A549 (cell line): ENCODE results near the gene FAM89B. TPM values are rescaled to one million over a fixed set of nuclear protein-coding genes. Genes with fewer than 3 reads are reported as not detected.

Experiments
- ATAC-seq, 2 experiments: fragments of 200-7000 bp in 1 of 2; fragments of >200 bp in 1 of 2; cut with Nextera tagmentation in 1 of 2; cut with Tn5 transposase in 1 of 2; 3 replicates each; pipeline versions ENCODE4 v1.8.0 to v1.9.1; 2018 to 2020; ENCODE audit warnings: mild to moderate bottlenecking in 1 of 2, moderate library complexity in 1 of 2
- CTCF ChIA-PET: fragments of 300-600 bp; sonication (Branson Sonifier 250); formaldehyde crosslinking; extraction: SDS; loops from one replicate; lab custom pipeline; 2021; ENCODE audit warnings: antibody characterized with exemption, inconsistent platforms; lab: Yijun Ruan, JAX
- POLR2A ChIA-PET: fragments of 350-600 bp; formaldehyde crosslinking; extraction: SDS; loops from one replicate; lab custom pipeline; 2021; ENCODE audit warnings: antibody characterized with exemption, inconsistent platforms; lab: Yijun Ruan, JAX
- DNase-seq, 2 experiments: peaks; one replicate each; pipeline versions ENCODE4 v3.0.0 to v3.0.0-alpha.2; 2011 to 2016; ENCODE audit warnings: low read depth in 1 of 2, low spot score in 1 of 2
- FAIRE-seq: peaks from 2 replicates; lab custom pipeline; 2011; peaks lifted over from hg19 to GRCh38; lab: Jason Lieb, UNC
- H3K27ac ChIP-seq, 2 experiments: fragments of >200 bp; sonication (Bioruptor Twin); formaldehyde crosslinking; 3 replicates each; pipeline ENCODE4 v1.5.1; 2016 to 2017
- H3K4me1 ChIP-seq: fragments of >200 bp; sonication (Bioruptor Twin); formaldehyde crosslinking; 3 replicates; pipeline ENCODE4 v1.6.1; 2016
- H3K4me2 ChIP-seq: fragments of >200 bp; sonication (Bioruptor Twin); formaldehyde crosslinking; 3 replicates; pipeline ENCODE4 v1.6.1; 2016
- H3K4me3 ChIP-seq: fragments of >200 bp; sonication (Bioruptor Twin); formaldehyde crosslinking; 3 replicates; pipeline ENCODE4 v1.5.1; 2016
- H3K9me3 ChIP-seq: fragments of >200 bp; sonication (Bioruptor Twin); formaldehyde crosslinking; 3 replicates; pipeline ENCODE4 v1.6.1; 2016
- BHLHE40 ChIP-seq: IDR thresholded peaks from 2 replicates; pipeline ENCODE4 v1.6.1; 2012; ENCODE audit warnings: low read depth, low read length, inconsistent platforms
- CEBPB ChIP-seq, 2 experiments: fragments of >200 bp in 1 of 2; sonication (Bioruptor Twin) in 1 of 2; formaldehyde crosslinking in 1 of 2; IDR thresholded peaks; 2 replicates each; pipeline ENCODE4 v1.6.1; 2012 to 2016
- CTCF ChIP-seq: fragments of >200 bp; sonication (Bioruptor Twin); formaldehyde crosslinking; IDR thresholded peaks from 3 replicates; pipeline ENCODE4 v1.5.1; 2016
- EP300 ChIP-seq, 2 experiments: fragments of >200 bp; sonication (Bioruptor Twin); formaldehyde crosslinking; IDR thresholded peaks; 2 replicates in 1 of 2; 3 replicates in 1 of 2; pipeline ENCODE4 v1.6.1; 2016 to 2017
- FOSL2 ChIP-seq, 2 experiments: fragments of 450-650 bp in 1 of 2; fragments of >200 bp in 1 of 2; sonication (Bioruptor Twin) in 1 of 2; formaldehyde crosslinking; IDR thresholded peaks; 2 replicates each; pipeline versions ENCODE4 v1.5.0 to v1.6.1; 2016 to 2020; ENCODE audit warnings: mild to moderate bottlenecking in 1 of 2, moderate library complexity in 1 of 2
- HEYL ChIP-seq: fragments of 250-450 bp; sonication (Bioruptor Pico); IDR thresholded peaks from 2 replicates; pipeline ENCODE4 v1.8.0; 2021; ENCODE audit warnings: mild to moderate bottlenecking, moderate library complexity
- HOXB13 ChIP-seq: fragments of 250-450 bp; sonication (Bioruptor Pico); IDR thresholded peaks from 2 replicates; pipeline ENCODE4 v1.5.0; 2020; ENCODE audit warnings: low read depth, mild to moderate bottlenecking, moderate library complexity
- KDM1A ChIP-seq: fragments of 200-600 bp; sonication (generic); IDR thresholded peaks from 2 replicates; pipeline ENCODE4 v1.6.1; 2016; ENCODE audit warnings: low read depth, mild to moderate bottlenecking
- PHF8 ChIP-seq: fragments of 200-600 bp; sonication (generic); IDR thresholded peaks from 2 replicates; pipeline ENCODE4 v1.6.1; 2016; ENCODE audit warnings: low read depth, mild to moderate bottlenecking, antibody characterized with exemption, moderate library complexity, borderline replicate concordance
- POLR2AphosphoS2 ChIP-seq: conservative IDR thresholded peaks from 2 replicates; pipeline ENCODE4 v1.6.1; 2012; ENCODE audit warnings: low read length, improper control_type of control experiment, inconsistent platforms
- SREBF2 ChIP-seq: fragments of 450-650 bp; IDR thresholded peaks from 2 replicates; pipeline ENCODE4 v1.6.1; 2014; ENCODE audit warnings: mild to moderate bottlenecking, moderate library complexity
- TP53 ChIP-seq: fragments of 250-450 bp; sonication (Bioruptor Pico); IDR thresholded peaks from 2 replicates; pipeline ENCODE4 v1.5.0; 2021; ENCODE audit warnings: mild to moderate bottlenecking, moderate library complexity
- USF2 ChIP-seq: fragments of 450-650 bp; IDR thresholded peaks from 2 replicates; pipeline ENCODE4 v1.6.1; 2014; ENCODE audit warnings: antibody characterized with exemption
- ZFP36 ChIP-seq: fragments of 450-650 bp; IDR thresholded peaks from 2 replicates; pipeline ENCODE4 v1.6.1; 2014; ENCODE audit warnings: borderline replicate concordance; ENCODE audit not compliant: partially characterized antibody
- ZNF302 ChIP-seq: fragments of 250-450 bp; sonication (Bioruptor Pico); IDR thresholded peaks from 2 replicates; pipeline ENCODE4 v1.9.0; 2021; ENCODE audit warnings: inconsistent platforms, mild to moderate bottlenecking, moderate library complexity
- ZSCAN20 ChIP-seq: fragments of 250-450 bp; sonication (Bioruptor Pico); IDR thresholded peaks from 2 replicates; pipeline ENCODE4 v1.8.0; 2022; ENCODE audit warnings: mild to moderate bottlenecking, moderate library complexity
- WGBS: methylation state at CpG from one replicate; pipeline ENCODE4 v1.1.6; 2017; ENCODE audit errors: missing lambda C conversion rate; 5-methylcytosine and 5-hydroxymethylcytosine counted together
- polyA plus RNA-seq, 4 experiments: library from polyadenylated mRNA; depleted of rRNA in 3 of 4; stranded (reverse); fragments of >200 nt; fragmentation: RNase III in 1 of 4; extraction: RNeasy Plus Mini Kit Qiagen cat#74134 plus additional on column Dnase treatment in 1 of 4; gene quantifications; 2 replicates in 3 of 4; 3 replicates in 1 of 4; pipeline ENCODE4 v1.2.3, GENCODE V29; 2011 to 2017
- TF ChIP-seq, protein P1 (sequence below): fragments of 200-600 bp; sonication (generic); IDR thresholded peaks from 2 replicates; pipeline ENCODE4 v1.6.1; 2016; ENCODE audit warnings: antibody characterized with exemption, mild to moderate bottlenecking, moderate library complexity
- TF ChIP-seq, protein P2 (sequence below): IDR thresholded peaks from 2 replicates; pipeline ENCODE4 v1.6.1; 2012; ENCODE audit warnings: low read depth, borderline replicate concordance
- TF ChIP-seq, protein P3 (sequence below): fragments of >200 bp; sonication (Bioruptor Twin); formaldehyde crosslinking; IDR thresholded peaks from 3 replicates; pipeline ENCODE4 v1.6.1; 2016

FAM89B gene
- polyA plus RNA-seq, 2 of the 4 experiments (the other 2 are of a cell fraction): 13.5 to 23.9 TPM

GRCh38 chr11:65578667-65579066 is 6.3 kb downstream of the FAM89B start:
- ChIA-PET POLR2A (interaction anchor here (0.5 to 0.6 kb wide), 2 partner anchors 23 to 648 kb away, joined by 3 to 7 read pairs; no protein-coding TSS in a partner anchor), CTCF (interaction anchor here (3.7 to 6.6 kb wide), 3 partner anchors 9 to 38 kb away, joined by 26 to 58 read pairs (median 44); partner anchors contain the start of gene KCNK7)
- DNase-seq: no peak
- TF ChIP-seq, protein P1, sequence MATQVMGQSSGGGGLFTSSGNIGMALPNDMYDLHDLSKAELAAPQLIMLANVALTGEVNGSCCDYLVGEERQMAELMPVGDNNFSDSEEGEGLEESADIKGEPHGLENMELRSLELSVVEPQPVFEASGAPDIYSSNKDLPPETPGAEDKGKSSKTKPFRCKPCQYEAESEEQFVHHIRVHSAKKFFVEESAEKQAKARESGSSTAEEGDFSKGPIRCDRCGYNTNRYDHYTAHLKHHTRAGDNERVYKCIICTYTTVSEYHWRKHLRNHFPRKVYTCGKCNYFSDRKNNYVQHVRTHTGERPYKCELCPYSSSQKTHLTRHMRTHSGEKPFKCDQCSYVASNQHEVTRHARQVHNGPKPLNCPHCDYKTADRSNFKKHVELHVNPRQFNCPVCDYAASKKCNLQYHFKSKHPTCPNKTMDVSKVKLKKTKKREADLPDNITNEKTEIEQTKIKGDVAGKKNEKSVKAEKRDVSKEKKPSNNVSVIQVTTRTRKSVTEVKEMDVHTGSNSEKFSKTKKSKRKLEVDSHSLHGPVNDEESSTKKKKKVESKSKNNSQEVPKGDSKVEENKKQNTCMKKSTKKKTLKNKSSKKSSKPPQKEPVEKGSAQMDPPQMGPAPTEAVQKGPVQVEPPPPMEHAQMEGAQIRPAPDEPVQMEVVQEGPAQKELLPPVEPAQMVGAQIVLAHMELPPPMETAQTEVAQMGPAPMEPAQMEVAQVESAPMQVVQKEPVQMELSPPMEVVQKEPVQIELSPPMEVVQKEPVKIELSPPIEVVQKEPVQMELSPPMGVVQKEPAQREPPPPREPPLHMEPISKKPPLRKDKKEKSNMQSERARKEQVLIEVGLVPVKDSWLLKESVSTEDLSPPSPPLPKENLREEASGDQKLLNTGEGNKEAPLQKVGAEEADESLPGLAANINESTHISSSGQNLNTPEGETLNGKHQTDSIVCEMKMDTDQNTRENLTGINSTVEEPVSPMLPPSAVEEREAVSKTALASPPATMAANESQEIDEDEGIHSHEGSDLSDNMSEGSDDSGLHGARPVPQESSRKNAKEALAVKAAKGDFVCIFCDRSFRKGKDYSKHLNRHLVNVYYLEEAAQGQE: no peak
- TF ChIP-seq, protein P2, sequence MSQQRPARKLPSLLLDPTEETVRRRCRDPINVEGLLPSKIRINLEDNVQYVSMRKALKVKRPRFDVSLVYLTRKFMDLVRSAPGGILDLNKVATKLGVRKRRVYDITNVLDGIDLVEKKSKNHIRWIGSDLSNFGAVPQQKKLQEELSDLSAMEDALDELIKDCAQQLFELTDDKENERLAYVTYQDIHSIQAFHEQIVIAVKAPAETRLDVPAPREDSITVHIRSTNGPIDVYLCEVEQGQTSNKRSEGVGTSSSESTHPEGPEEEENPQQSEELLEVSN: no peak
- TF ChIP-seq POLR2AphosphoS2 (no peak), ZFP36 (no peak), EP300 (IDR thresholded peaks at IDR 0.05) (no peak)
- no peaks in the 10 kb centered on the region for H3K9me3 ChIP-seq
- FAIRE-seq: no peak
- 95% methylated on average over 3 of the region's 3 CpGs for WGBS
- peak overlapping the region in 1 of 2 experiments; percentile 98; a peak in 2 of 6 replicates for H3K27ac ChIP-seq
- no peak overlapping the region; the same call in 2 of the 3 replicates for H3K4me2 ChIP-seq
- H3K4me1 ChIP-seq: peaks cover 38% of the 10 kb centered on the region
- H3K4me3 ChIP-seq: no peak overlapping the region
- ATAC-seq: no peak

DNA sequence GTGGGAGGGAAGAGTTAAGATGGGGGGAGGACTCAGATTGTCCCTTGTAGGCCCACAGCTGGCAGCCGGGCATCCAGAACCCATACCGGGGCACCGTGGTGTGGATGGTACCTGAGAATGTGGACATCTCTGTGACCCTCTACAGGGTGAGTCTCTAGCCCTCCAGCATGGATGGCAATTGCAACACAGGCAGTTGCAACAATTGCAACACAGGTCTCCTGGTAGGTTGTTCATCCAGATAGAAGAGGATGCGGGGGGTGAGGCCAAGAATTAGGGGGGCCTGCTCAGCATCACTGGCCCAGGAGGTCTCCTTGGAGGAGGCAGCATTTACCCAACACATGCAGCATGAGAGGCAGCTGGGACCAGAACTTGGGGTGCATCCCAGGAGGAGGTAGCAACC is 7.0 kb downstream of the FAM89B start:
- 87% methylated on average over 4 of the region's 4 CpGs for WGBS
- no peak overlapping the region for H3K4me2 ChIP-seq
- H3K4me1 ChIP-seq: peaks cover 34% of the 10 kb centered on the region
- H3K9me3 ChIP-seq: no peaks in the 10 kb centered on the region
- ChIA-PET POLR2A (interaction anchor here (0.5 kb wide), 1 partner anchor 23 kb away, joined by 7 read pairs; no protein-coding TSS in a partner anchor), CTCF (interaction anchor here (5.1 to 6.6 kb wide), 2 partner anchors 9 to 15 kb away, joined by 44 to 58 read pairs; partner anchors contain the start of gene KCNK7)
- TF ChIP-seq CEBPB (IDR thresholded peaks at IDR 0.05) (0 out of 4 replicates have a peak, but pooled peaks of 1 of the 2 experiments have one; percentile 28), ZSCAN20 (no peak)
- no peak for DNase-seq
- no peak overlapping the region for H3K4me3 ChIP-seq
- ATAC-seq: no peak
- no peak overlapping the region; a peak in 1 of 6 replicates for H3K27ac ChIP-seq
- no peak for FAIRE-seq

DNA sequence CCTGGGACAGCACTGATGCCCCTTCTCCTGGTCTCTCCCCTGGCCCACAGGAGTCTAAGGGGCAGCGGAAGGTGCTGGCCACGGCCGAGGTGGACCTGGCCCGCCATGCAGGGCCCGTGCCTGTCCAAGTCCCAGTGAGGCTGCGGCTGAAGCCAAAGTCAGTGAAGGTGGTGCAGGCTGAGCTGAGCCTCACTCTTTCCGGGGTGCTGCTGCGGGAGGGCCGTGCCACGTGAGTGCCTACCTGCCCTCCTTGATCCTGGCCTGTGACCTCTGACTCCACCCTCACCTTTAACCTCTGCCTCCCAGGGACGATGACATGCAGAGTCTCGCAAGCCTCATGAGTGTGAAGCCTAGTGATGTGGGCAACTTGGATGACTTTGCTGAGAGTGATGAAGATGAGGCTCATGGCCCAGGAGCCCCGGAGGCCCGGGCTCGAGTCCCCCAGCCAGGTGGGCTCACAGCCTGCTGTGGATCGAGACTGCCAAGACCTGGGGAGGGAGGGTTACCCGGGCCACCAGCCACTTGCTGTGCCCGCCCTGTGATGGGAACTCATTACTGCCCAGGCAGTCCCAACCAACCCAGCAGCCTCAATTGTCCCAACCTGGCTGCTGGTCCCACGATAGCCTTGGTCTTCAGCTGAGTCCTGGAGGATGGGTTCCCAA is 7.8 kb downstream of the FAM89B start:
- no peaks in the 10 kb centered on the region for H3K9me3 ChIP-seq
- FAIRE-seq (no peak), ATAC-seq (no peak), DNase-seq (no peak)
- WGBS: 96% methylated on average over 15 of the region's 19 CpGs
- H3K4me1 ChIP-seq: peaks cover 28% of the 10 kb centered on the region
- ChIA-PET CTCF (interaction anchor here (1.2 to 6.6 kb wide), 4 partner anchors 8 to 14 kb away, joined by 4 to 58 read pairs (median 35); partner anchors contain the start of genes FAM89B and KCNK7), POLR2A (no interaction called here)
- TF ChIP-seq HOXB13 (CRISPR knock-in tag) (no peak), CTCF (no peak), TP53 (CRISPR knock-in tag) (no peak), KDM1A (no peak), ZNF302 (CRISPR knock-in tag) (no peak), BHLHE40 (no peak), HEYL (CRISPR knock-in tag) (no peak), USF2 (no peak), ZFP36 (no peak), SREBF2 (no peak), PHF8 (no peak), FOSL2 (IDR thresholded peaks at IDR 0.05) (no peak), FOSL2 (CRISPR knock-in tag; IDR thresholded peaks at IDR 0.05) (no peak)
- TF ChIP-seq, protein P3, sequence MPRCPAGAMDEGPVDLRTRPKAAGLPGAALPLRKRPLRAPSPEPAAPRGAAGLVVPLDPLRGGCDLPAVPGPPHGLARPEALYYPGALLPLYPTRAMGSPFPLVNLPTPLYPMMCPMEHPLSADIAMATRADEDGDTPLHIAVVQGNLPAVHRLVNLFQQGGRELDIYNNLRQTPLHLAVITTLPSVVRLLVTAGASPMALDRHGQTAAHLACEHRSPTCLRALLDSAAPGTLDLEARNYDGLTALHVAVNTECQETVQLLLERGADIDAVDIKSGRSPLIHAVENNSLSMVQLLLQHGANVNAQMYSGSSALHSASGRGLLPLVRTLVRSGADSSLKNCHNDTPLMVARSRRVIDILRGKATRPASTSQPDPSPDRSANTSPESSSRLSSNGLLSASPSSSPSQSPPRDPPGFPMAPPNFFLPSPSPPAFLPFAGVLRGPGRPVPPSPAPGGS: no peak
- TF ChIP-seq, protein P2: no peak
- no peak overlapping the region for H3K4me2 ChIP-seq
- H3K27ac ChIP-seq: no peak overlapping the region
- H3K4me3 ChIP-seq: no peak overlapping the region
